SU-DHL-6 (cell line): Measurements from ENCODE around the gene L3HYPDH.

Experiments used
- CTCF ChIP-seq: fragments of 200-600 bp; sonication (generic); IDR thresholded peaks from one replicate; pipeline ENCODE4 v1.5.1; 2017; ENCODE audit warnings: antibody characterized with exemption, mild to moderate bottlenecking, low read length, moderate library complexity; ENCODE audit not compliant: insufficient read depth, poor library complexity, severe bottlenecking
- EZH2phosphoT487 ChIP-seq: fragments of 200-600 bp; sonication (generic), shearing (Covaris generic); conservative IDR thresholded peaks from 2 replicates; pipeline ENCODE4 v1.6.1; 2018; ENCODE audit warnings: mild to moderate bottlenecking, antibody characterized with exemption, low read length, moderate library complexity, mixed read lengths

DNA sequence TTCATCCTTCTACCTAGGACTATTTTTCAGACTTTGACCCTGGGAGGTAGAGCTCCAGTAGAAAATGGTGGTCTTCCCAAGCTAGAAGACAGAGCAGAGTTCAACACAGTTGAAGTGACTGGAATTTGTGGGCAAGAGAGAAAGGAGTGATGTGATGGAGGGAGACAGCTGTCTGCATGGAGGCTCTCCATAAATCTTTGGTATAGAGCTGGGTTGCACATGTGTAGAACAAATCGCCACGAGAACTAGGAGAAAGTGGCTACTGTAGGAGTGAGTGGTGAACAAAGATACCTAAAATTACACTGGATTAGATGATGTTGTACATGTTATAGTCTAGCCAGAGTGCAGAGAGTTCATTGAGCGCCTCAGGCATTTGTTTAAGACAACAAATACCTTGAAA lies 33.5 kb downstream of the L3HYPDH start:
- no peak for TF ChIP-seq CTCF
- no peak for TF ChIP-seq EZH2phosphoT487
